Left renal cortex interstitium (tissue), 4 donors: ENCODE results near the gene HRG. TPM values are rescaled to one million over a fixed set of nuclear protein-coding genes. Genes with fewer than 3 reads are reported as not detected.
"Not testable (repeated sequence)": the region's sequence is repeated elsewhere in the genome, so short reads cannot be mapped to it uniquely, and the experiment has no call there.

Experiments used
- DNase-seq, 4 donors: peaks; one replicate each; pipeline ENCODE4 v3.0.0-alpha.2; 2013; ENCODE audit warnings: low read depth in 4 of 4, low spot score in 2 of 4, missing footprints in 1 of 4
- polyA plus RNA-seq, 4 donors: library from polyadenylated mRNA; unstranded; fragments of 120-200 nt; gene quantifications; one replicate each; pipeline ENCODE4 v1.2.1, GENCODE V29; 2013; ENCODE audit not compliant: insufficient read length in 4 of 4

The HRG gene
- polyA plus RNA-seq, 4 donors: 1.8 to 2.9 (median 2.2) TPM

- no peak for DNase-seq
Observed at GRCh38 chr3:186678604-186679003, 12.8 kb downstream of the HRG start.

GRCh38 chr3:186679151-186679550 is 13.3 kb downstream of the HRG start:
- no peak for DNase-seq

GRCh38 chr3:186680869-186681268 is 15.1 kb downstream of the HRG start:
- no peak for DNase-seq

GRCh38 chr3:186682812-186683211 is 17.0 kb downstream of the HRG start:
- no peak for DNase-seq

- no peak for DNase-seq
Observed at GRCh38 chr3:186683979-186684378, 18.2 kb downstream of the HRG start.

- not testable (repeated sequence) for DNase-seq
Observed at GRCh38 chr3:186686475-186686874, 20.7 kb downstream of the HRG start.

GRCh38 chr3:186687120-186687651 is 21.4 kb downstream of the HRG start:
- DNase-seq: no peak

- not testable (repeated sequence) for DNase-seq
Observed at GRCh38 chr3:186690304-186690703, 24.5 kb downstream of the HRG start.

GRCh38 chr3:186691676-186692075 is 25.9 kb downstream of the HRG start:
- no peak for DNase-seq

- DNase-seq: no peak
Observed at GRCh38 chr3:186693843-186694242, 28.0 kb downstream of the HRG start.

GRCh38 chr3:186694288-186695032 is 28.6 kb downstream of the HRG start:
- no peak for DNase-seq

- no peak for DNase-seq
Observed at GRCh38 chr3:186696522-186696921, 30.7 kb downstream of the HRG start.

- no peak for DNase-seq
Observed at GRCh38 chr3:186697510-186697909, 31.7 kb downstream of the HRG start.

GRCh38 chr3:186700267-186700666 is 34.5 kb downstream of the HRG start:
- DNase-seq: no peak

GRCh38 chr3:186702451-186702850 is 36.6 kb downstream of the HRG start:
- not testable (repeated sequence) for DNase-seq

- DNase-seq: no peak
Observed at GRCh38 chr3:186705882-186706780, 40.3 kb downstream of the HRG start.

GRCh38 chr3:186708983-186709679 is 43.3 kb downstream of the HRG start:
- DNase-seq: no peak

- DNase-seq: not testable (repeated sequence)
Observed at GRCh38 chr3:186710694-186711093, 44.9 kb downstream of the HRG start.

- no peak for DNase-seq
Observed at GRCh38 chr3:186713499-186713898, 47.7 kb downstream of the HRG start.

- no peak for DNase-seq
Observed at GRCh38 chr3:186717039-186717457, 51.2 kb downstream of the HRG start, which contains the start of gene KNG1. Gene KNG1, plus strand, starts transcription at chr3:186717359. Its CDS starts 184 bp downstream, at chr3:186717543.
